Endothelial cell of umbilical vein (primary cell): ENCODE measurements around the gene DCLK1. TPM values are rescaled to one million over a fixed set of nuclear protein-coding genes. Genes with fewer than 3 reads are reported as not detected.

Source experiments
- BruUV-seq: library from RNA; stranded (reverse); fragments of 400-500 nt; replicated peaks from 2 replicates; lab custom pipeline; 2021; lab: Mats Ljungman, UMichigan
- CTCF ChIA-PET: fragments of 300-600, 350-600 bp; sonication (Branson Sonifier 250); formaldehyde crosslinking; loops from one replicate; lab custom pipeline; 2021; ENCODE audit warnings: antibody characterized with exemption, inconsistent platforms; lab: Charles Lee
- POLR2A ChIA-PET: fragments of 300-600, 350-600 bp; sonication (Branson Sonifier 250); formaldehyde crosslinking; loops from one replicate; lab custom pipeline; 2021; ENCODE audit warnings: antibody characterized with exemption, inconsistent platforms; lab: Charles Lee
- DNase-seq: peaks from one replicate; pipeline ENCODE4 v3.0.0-alpha.2; 2011; ENCODE audit warnings: low read depth, low spot score
- FAIRE-seq: peaks from 2 replicates; lab custom pipeline; 2011; peaks lifted over from hg19 to GRCh38; lab: Jason Lieb, UNC
- H2AFZ ChIP-seq: 2 replicates; pipeline ENCODE4 v1.6.0; 2012; ENCODE audit warnings: low read depth, low read length, control low read depth, inconsistent platforms
- H3K27ac ChIP-seq: 2 replicates; pipeline ENCODE4 v1.5.1; 2011; ENCODE audit warnings: low read depth, mild to moderate bottlenecking, control low read depth, low read length, moderate library complexity; ENCODE audit not compliant: insufficient read depth
- H3K27me3 ChIP-seq, 2 experiments: 2 replicates each; pipeline versions ENCODE4 v1.6.0 to v1.6.1; 2011; ENCODE audit warnings: low read length in 2 of 2, mixed read lengths in 1 of 2; ENCODE audit not compliant: control insufficient read depth in 2 of 2, insufficient read depth in 2 of 2
- H3K36me3 ChIP-seq, 2 experiments: 2 replicates in 1 of 2; 3 replicates in 1 of 2; pipeline ENCODE4 v1.5.1; 2011; ENCODE audit warnings: low read length in 2 of 2, mild to moderate bottlenecking in 1 of 2, moderate library complexity in 1 of 2; ENCODE audit not compliant: control insufficient read depth in 2 of 2, insufficient read depth in 2 of 2; ENCODE audit errors: extremely low read depth in 1 of 2
- H3K4me1 ChIP-seq: 3 replicates; pipeline ENCODE4 v1.5.1; 2011; ENCODE audit warnings: mild to moderate bottlenecking, low read length; ENCODE audit not compliant: control insufficient read depth, insufficient read depth; ENCODE audit errors: extremely low read depth
- H3K4me2 ChIP-seq: 2 replicates; pipeline ENCODE4 v1.6.1; 2011; ENCODE audit warnings: low read length, control low read depth, mixed read lengths; ENCODE audit not compliant: insufficient read depth
- H3K4me3 ChIP-seq, 3 experiments: fragments of 200-600 bp in 1 of 3; sonication (generic), shearing (Covaris generic) in 1 of 3; replicated peaks in 1 of 3; 2 replicates each; pipeline ENCODE4 v1.5.1; 2011 to 2016; ENCODE audit warnings: control low read depth in 3 of 3, low read length in 3 of 3, mild to moderate bottlenecking in 2 of 3, inconsistent platforms in 1 of 3, low read depth in 1 of 3, moderate library complexity in 1 of 3; ENCODE audit not compliant: insufficient read depth in 1 of 3
- H3K79me2 ChIP-seq: 2 replicates; pipeline ENCODE4 v1.6.0; 2012; ENCODE audit warnings: low read length, inconsistent platforms; ENCODE audit not compliant: control insufficient read depth, insufficient read depth
- H3K9ac ChIP-seq: replicated peaks from 2 replicates; pipeline ENCODE3; 2011; ENCODE audit warnings: low read length, control low read depth; ENCODE audit not compliant: insufficient read depth; ENCODE audit errors: extremely low read depth
- H3K9me1 ChIP-seq: replicated peaks from 3 replicates; pipeline ENCODE4 v1.6.0; 2011; ENCODE audit warnings: mild to moderate bottlenecking, low read length; ENCODE audit not compliant: control insufficient read depth, insufficient read depth; ENCODE audit errors: extremely low read depth
- H3K9me3 ChIP-seq: replicated peaks from 2 replicates; pipeline ENCODE4 v1.5.1; 2012; ENCODE audit warnings: low read length, inconsistent platforms; ENCODE audit not compliant: control insufficient read depth, insufficient read depth
- H4K20me1 ChIP-seq: replicated peaks from 2 replicates; pipeline ENCODE3; 2011; ENCODE audit warnings: mild to moderate bottlenecking, low read length; ENCODE audit not compliant: control insufficient read depth, insufficient read depth; ENCODE audit errors: extremely low read depth
- CTCF ChIP-seq, 2 donors: IDR thresholded peaks; 1 replicate in 1 of 2; 2 replicates in 1 of 2; pipeline ENCODE4 v1.5.1; 2011; ENCODE audit warnings: low read length in 2 of 2, mild to moderate bottlenecking in 2 of 2, moderate library complexity in 2 of 2, control low read depth in 1 of 2, inconsistent platforms in 1 of 2, low read depth in 1 of 2; ENCODE audit not compliant: insufficient read depth in 1 of 2; ENCODE audit errors: extremely low read depth in 1 of 2
- EZH2 ChIP-seq: IDR thresholded peaks from 2 replicates; pipeline ENCODE4 v1.6.1; 2012; ENCODE audit warnings: borderline replicate concordance, low read depth, mild to moderate bottlenecking, moderate library complexity, low read length, inconsistent platforms; ENCODE audit not compliant: severe bottlenecking
- FOS ChIP-seq: IDR thresholded peaks from 2 replicates; pipeline ENCODE4 v1.6.1; 2011; ENCODE audit warnings: mild to moderate bottlenecking, low read length, moderate library complexity, borderline replicate concordance; ENCODE audit not compliant: insufficient read depth
- GATA2 ChIP-seq: IDR thresholded peaks from 2 replicates; pipeline ENCODE4 v1.7.0; 2011; ENCODE audit warnings: low read depth, mild to moderate bottlenecking, moderate library complexity, mixed read lengths, low read length; ENCODE audit not compliant: insufficient read length, insufficient read depth
- JUN ChIP-seq: IDR thresholded peaks from 2 replicates; pipeline ENCODE4 v1.6.1; 2011; ENCODE audit warnings: borderline replicate concordance, low read depth; ENCODE audit not compliant: insufficient read length, insufficient read depth
- MAX ChIP-seq: IDR thresholded peaks from 2 replicates; pipeline ENCODE4 v1.6.1; 2011; ENCODE audit not compliant: insufficient read depth, insufficient read length
- MYC ChIP-seq: IDR thresholded peaks from one replicate; pipeline ENCODE4 v1.6.1; 2011; ENCODE audit warnings: mild to moderate bottlenecking, low read depth, low read length
- POLR2A ChIP-seq: IDR thresholded peaks from 2 replicates; pipeline ENCODE4 v1.6.1; 2012; ENCODE audit warnings: low read depth, mild to moderate bottlenecking, control low read depth, low read length
- POLR2AphosphoS5 ChIP-seq: IDR thresholded peaks from 2 replicates; pipeline ENCODE4 v1.6.1; 2012; ENCODE audit warnings: low read depth, mild to moderate bottlenecking, control low read depth, low read length, moderate library complexity; ENCODE audit not compliant: insufficient read depth
- dilution Hi-C: fragments of 300-500 bp; cut with MboI; formaldehyde crosslinking; loops from one replicate; pipeline ENCODE4 v1.15.0; 2019; ENCODE audit warnings: low sequenced_read_pairs; ENCODE audit not compliant: extremely low pct_ligation_motif_present
- intact Hi-C: fragments of 100-400 bp; cut with micrococcal nuclease; formaldehyde crosslinking; loops from one replicate; pipeline ENCODE4 v1.10.0; 2022
- polyA plus RNA-seq, 4 experiments: library from polyadenylated mRNA; depleted of rRNA in 3 of 4; stranded (reverse) in 3 of 4; unstranded in 1 of 4; fragments of >200 nt; gene quantifications; 2 replicates each; pipeline versions ENCODE4 v1.2.1 to v1.2.3, GENCODE V29; 2011 to 2012; ENCODE audit warnings: missing spikeins in 1 of 4
- total RNA-seq: library from RNA; stranded (reverse); gene quantifications from 2 replicates; pipeline ENCODE4 v1.2.3, GENCODE V29; 2021

The DCLK1 gene
- total and polyA plus RNA-seq, 2 donors (not counting 3 experiments of a cell fraction or from before 2014, with no cell fraction given) = 0.28 to 3.9 TPM

GRCh38 chr13:35871561-35871960 lies 259.6 kb downstream of the DCLK1 start:
- no peaks in the 10 kb centered on the region for H3K27me3 ChIP-seq
- no peaks in the 10 kb centered on the region for H3K9me1 ChIP-seq
- CTCF ChIA-PET = no interaction called here
- dilution Hi-C loops = no loop called here
- no peak overlapping the region for H2AFZ ChIP-seq
- H3K79me2 ChIP-seq = no peaks in the 10 kb centered on the region
- no peak overlapping the region for H3K4me3 ChIP-seq
- intact Hi-C loops = no loop called here
- TF ChIP-seq EZH2 (no peak), GATA2 (no peak), CTCF (IDR thresholded peaks at IDR 0.05; ENCODE audit: extremely low read depth in 1 of 2, insufficient read depth in 1 of 2, low read depth in 1 of 2, low read length in 2 of 2) (no peak), MAX (no peak), POLR2A (no peak), JUN (no peak), POLR2AphosphoS5 (no peak), MYC (no peak), FOS (no peak)
- FAIRE-seq (no peak), DNase-seq (no peak)
- H3K9ac ChIP-seq = no peak overlapping the region
- no peaks in the 10 kb centered on the region for H3K9me3 ChIP-seq
- POLR2A ChIA-PET = no interaction called here
- H3K36me3 ChIP-seq = no peaks in the 10 kb centered on the region
- no peaks in the 10 kb centered on the region for H4K20me1 ChIP-seq
- H3K4me2 ChIP-seq = no peak overlapping the region
- no peak overlapping the region for H3K27ac ChIP-seq
- H3K4me1 ChIP-seq = no peaks in the 10 kb centered on the region
- BruUV-seq = no TSS peak
